ENCODE results near the gene TBC1D9.

Gene TBC1D9

DNA sequence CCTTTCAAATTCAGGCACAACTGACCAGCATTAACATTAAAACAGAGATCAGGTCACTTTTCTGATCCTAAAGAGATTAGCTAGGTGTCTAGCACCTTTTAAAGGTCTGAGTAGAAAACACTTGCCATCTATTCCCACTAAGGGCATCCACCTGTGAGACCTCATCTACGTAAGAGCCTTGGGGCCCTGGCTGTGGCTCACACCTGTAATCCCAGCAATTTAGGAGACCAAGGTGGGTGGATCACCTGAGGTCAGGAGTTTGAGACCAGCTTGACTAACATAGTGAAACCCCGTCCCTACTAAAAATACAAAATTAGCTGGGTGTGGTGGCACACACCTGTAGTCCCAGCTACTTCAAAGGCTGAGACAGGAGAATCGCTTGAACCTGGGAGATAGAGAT lies 11.8 kb downstream of the TBC1D9 start:
- H3K27ac ChIP-seq (ENCODE audit: low read depth, low read length, poor library complexity, severe bottlenecking) = no peak overlapping the region
- TF ChIP-seq, protein P1, sequence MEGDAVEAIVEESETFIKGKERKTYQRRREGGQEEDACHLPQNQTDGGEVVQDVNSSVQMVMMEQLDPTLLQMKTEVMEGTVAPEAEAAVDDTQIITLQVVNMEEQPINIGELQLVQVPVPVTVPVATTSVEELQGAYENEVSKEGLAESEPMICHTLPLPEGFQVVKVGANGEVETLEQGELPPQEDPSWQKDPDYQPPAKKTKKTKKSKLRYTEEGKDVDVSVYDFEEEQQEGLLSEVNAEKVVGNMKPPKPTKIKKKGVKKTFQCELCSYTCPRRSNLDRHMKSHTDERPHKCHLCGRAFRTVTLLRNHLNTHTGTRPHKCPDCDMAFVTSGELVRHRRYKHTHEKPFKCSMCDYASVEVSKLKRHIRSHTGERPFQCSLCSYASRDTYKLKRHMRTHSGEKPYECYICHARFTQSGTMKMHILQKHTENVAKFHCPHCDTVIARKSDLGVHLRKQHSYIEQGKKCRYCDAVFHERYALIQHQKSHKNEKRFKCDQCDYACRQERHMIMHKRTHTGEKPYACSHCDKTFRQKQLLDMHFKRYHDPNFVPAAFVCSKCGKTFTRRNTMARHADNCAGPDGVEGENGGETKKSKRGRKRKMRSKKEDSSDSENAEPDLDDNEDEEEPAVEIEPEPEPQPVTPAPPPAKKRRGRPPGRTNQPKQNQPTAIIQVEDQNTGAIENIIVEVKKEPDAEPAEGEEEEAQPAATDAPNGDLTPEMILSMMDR (IDR thresholded peaks at IDR 0.05; ENCODE audit: low read length) = no peak
- no peak for TF ChIP-seq EZH2 (IDR thresholded peaks at IDR 0.05; ENCODE audit: borderline replicate concordance, low read length)
- H3K4me2 ChIP-seq (ENCODE audit: low read length) = no peak overlapping the region
- no peak overlapping the region for H2AFZ ChIP-seq (ENCODE audit: low read length)
- no peak overlapping the region for H3K4me3 ChIP-seq (ENCODE audit: low read depth, low read length, poor library complexity, severe bottlenecking)
- no peaks in the 10 kb centered on the region for H3K9me3 ChIP-seq (ENCODE audit: low read length)
- H3K27me3 ChIP-seq (ENCODE audit: insufficient read depth, low read length) = no peaks in the 10 kb centered on the region
- no peaks in the 10 kb centered on the region for H3K36me3 ChIP-seq (ENCODE audit: insufficient read depth, low read length)
- no peak overlapping the region for H3K9ac ChIP-seq (ENCODE audit: low read length)
- no peaks in the 10 kb centered on the region for H4K20me1 ChIP-seq (ENCODE audit: insufficient read depth, low read length)
- no peaks in the 10 kb centered on the region for H3K79me2 ChIP-seq (ENCODE audit: insufficient read depth, low read length)
- H3K9me2 ChIP-seq (ENCODE audit: low read depth, low read length) = no peaks in the 10 kb centered on the region
- peaks cover 19% of the 10 kb centered on the region for H3K4me1 ChIP-seq (ENCODE audit: insufficient read depth, low read length, severe bottlenecking)
- H3F3A ChIP-seq (ENCODE audit: insufficient read depth, low read length) = no peaks in the 10 kb centered on the region

DNA sequence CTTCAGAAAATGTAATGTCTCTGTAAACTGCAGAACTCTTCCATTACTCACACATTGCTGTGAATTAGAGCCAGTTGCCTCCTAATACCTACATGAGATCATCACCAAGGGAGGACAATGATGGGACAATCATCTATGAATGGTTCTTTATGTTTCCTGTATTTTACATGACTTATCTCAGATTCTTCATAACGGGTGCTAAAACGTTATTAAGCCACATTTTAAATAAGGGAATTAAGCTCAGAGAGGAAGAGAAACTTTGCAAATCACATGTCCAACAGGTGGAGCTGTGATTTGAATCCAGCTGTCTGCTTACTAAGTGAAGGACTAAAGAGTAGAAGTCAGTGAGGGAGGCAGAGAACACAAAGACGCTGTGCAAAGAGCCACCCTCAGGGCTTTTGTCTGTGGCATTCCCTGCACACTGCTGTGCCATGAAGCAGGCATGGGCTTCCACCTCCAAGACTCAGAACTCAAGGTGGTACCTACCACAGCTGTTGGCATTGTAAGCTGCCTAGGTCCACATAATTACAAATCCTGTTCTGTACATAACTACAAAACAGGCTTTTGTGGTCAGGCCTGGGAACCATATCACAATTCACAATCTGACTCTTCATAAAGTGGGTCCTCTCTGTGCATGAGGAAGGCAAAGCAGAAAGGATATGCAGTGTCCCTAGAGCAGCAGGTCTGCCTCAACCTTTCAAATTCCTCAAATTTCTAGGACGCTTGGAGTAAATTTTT lies 12.8 kb downstream of the TBC1D9 start:
- no peaks in the 10 kb centered on the region for H3F3A ChIP-seq (ENCODE audit: insufficient read depth, low read length)
- H3K27ac ChIP-seq (ENCODE audit: low read depth, low read length, poor library complexity, severe bottlenecking) = no peak overlapping the region
- no peaks in the 10 kb centered on the region for H3K9me2 ChIP-seq (ENCODE audit: low read depth, low read length)
- no peaks in the 10 kb centered on the region for H4K20me1 ChIP-seq (ENCODE audit: insufficient read depth, low read length)
- H3K4me1 ChIP-seq (ENCODE audit: insufficient read depth, low read length, severe bottlenecking) = peaks cover 19% of the 10 kb centered on the region
- peak overlapping the region; percentile 21; the same call in 1 of the 2 replicates for H3K4me2 ChIP-seq (ENCODE audit: low read length)
- H3K36me3 ChIP-seq (ENCODE audit: insufficient read depth, low read length) = no peaks in the 10 kb centered on the region
- no peak for TF ChIP-seq EZH2 (IDR thresholded peaks at IDR 0.05; ENCODE audit: borderline replicate concordance, low read length)
- TF ChIP-seq, protein P1 (IDR thresholded peaks at IDR 0.05; ENCODE audit: low read length) = peak; percentile 53
- H3K9me3 ChIP-seq (ENCODE audit: low read length) = no peaks in the 10 kb centered on the region
- no peak overlapping the region for H3K9ac ChIP-seq (ENCODE audit: low read length)
- no peaks in the 10 kb centered on the region for H3K27me3 ChIP-seq (ENCODE audit: insufficient read depth, low read length)
- H3K79me2 ChIP-seq (ENCODE audit: insufficient read depth, low read length) = no peaks in the 10 kb centered on the region
- H2AFZ ChIP-seq (ENCODE audit: low read length) = no peak overlapping the region
- no peak overlapping the region for H3K4me3 ChIP-seq (ENCODE audit: low read depth, low read length, poor library complexity, severe bottlenecking)

DNA sequence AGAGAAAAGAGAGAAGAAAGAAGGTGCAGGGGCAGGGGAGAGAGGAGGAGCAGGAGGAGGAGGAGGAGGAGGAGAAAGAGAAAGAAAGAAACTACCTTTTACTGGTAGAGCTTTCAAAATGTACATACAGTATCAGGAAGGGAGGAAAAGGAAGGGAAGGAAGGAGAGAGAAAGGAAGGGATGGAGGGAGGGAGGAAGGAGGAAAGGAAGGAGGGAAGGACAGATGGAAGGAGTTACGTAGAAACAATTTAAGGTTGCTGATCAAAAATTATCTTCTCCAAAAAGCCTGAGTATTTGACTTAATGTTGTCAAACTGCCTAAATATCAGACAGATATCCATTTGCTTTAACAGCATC lies 13.4 kb downstream of the TBC1D9 start:
- H3K9ac ChIP-seq (ENCODE audit: low read length) = no peak overlapping the region
- H2AFZ ChIP-seq (ENCODE audit: low read length) = no peak overlapping the region
- H3K4me1 ChIP-seq (ENCODE audit: insufficient read depth, low read length, severe bottlenecking) = peaks cover 19% of the 10 kb centered on the region
- H3K79me2 ChIP-seq (ENCODE audit: insufficient read depth, low read length) = no peaks in the 10 kb centered on the region
- H3K9me2 ChIP-seq (ENCODE audit: low read depth, low read length) = no peaks in the 10 kb centered on the region
- no peaks in the 10 kb centered on the region for H4K20me1 ChIP-seq (ENCODE audit: insufficient read depth, low read length)
- peak overlapping the region; percentile 21; the same call in 1 of the 2 replicates for H3K4me2 ChIP-seq (ENCODE audit: low read length)
- no peak overlapping the region for H3K27ac ChIP-seq (ENCODE audit: low read depth, low read length, poor library complexity, severe bottlenecking)
- no peaks in the 10 kb centered on the region for H3F3A ChIP-seq (ENCODE audit: insufficient read depth, low read length)
- no peaks in the 10 kb centered on the region for H3K9me3 ChIP-seq (ENCODE audit: low read length)
- no peak overlapping the region for H3K4me3 ChIP-seq (ENCODE audit: low read depth, low read length, poor library complexity, severe bottlenecking)
- TF ChIP-seq, protein P1 (IDR thresholded peaks at IDR 0.05; ENCODE audit: low read length) = no peak
- TF ChIP-seq EZH2 (IDR thresholded peaks at IDR 0.05; ENCODE audit: borderline replicate concordance, low read length) = no peak
- no peaks in the 10 kb centered on the region for H3K27me3 ChIP-seq (ENCODE audit: insufficient read depth, low read length)
- no peaks in the 10 kb centered on the region for H3K36me3 ChIP-seq (ENCODE audit: insufficient read depth, low read length)
